ENCODE data around the gene FAM9A.
"Not testable (repeated sequence)": the region's sequence is repeated elsewhere in the genome, so short reads cannot be mapped to it uniquely, and the experiment has no call there.

The FAM9A gene

DNA sequence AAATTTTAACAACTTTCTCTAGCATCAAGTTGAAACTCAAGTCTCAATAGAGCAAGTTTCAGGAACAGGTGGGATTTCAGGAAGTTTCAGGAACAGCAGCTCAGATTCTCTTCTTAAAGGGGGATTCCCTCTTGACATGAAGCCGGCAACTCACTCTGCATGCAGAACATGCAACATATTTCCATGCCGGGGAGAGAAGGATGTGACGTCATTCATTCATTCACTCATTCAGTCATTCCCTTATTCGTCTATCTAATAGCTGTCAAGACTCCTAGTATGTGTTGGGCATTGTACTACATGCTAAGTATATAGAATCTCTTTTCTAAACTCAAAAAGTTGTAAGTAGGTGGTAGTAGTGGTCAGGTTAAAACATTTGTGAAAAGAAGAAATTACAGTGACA is 4.8 kb upstream of the FAM9A start:
- no peak overlapping the region for H3K4me3 ChIP-seq (ENCODE audit: low read depth, low read length)
- TF ChIP-seq, protein P1, sequence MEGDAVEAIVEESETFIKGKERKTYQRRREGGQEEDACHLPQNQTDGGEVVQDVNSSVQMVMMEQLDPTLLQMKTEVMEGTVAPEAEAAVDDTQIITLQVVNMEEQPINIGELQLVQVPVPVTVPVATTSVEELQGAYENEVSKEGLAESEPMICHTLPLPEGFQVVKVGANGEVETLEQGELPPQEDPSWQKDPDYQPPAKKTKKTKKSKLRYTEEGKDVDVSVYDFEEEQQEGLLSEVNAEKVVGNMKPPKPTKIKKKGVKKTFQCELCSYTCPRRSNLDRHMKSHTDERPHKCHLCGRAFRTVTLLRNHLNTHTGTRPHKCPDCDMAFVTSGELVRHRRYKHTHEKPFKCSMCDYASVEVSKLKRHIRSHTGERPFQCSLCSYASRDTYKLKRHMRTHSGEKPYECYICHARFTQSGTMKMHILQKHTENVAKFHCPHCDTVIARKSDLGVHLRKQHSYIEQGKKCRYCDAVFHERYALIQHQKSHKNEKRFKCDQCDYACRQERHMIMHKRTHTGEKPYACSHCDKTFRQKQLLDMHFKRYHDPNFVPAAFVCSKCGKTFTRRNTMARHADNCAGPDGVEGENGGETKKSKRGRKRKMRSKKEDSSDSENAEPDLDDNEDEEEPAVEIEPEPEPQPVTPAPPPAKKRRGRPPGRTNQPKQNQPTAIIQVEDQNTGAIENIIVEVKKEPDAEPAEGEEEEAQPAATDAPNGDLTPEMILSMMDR (IDR thresholded peaks at IDR 0.05; ENCODE audit: borderline replicate concordance, insufficient read depth, low read depth, low read length), result no peak

DNA sequence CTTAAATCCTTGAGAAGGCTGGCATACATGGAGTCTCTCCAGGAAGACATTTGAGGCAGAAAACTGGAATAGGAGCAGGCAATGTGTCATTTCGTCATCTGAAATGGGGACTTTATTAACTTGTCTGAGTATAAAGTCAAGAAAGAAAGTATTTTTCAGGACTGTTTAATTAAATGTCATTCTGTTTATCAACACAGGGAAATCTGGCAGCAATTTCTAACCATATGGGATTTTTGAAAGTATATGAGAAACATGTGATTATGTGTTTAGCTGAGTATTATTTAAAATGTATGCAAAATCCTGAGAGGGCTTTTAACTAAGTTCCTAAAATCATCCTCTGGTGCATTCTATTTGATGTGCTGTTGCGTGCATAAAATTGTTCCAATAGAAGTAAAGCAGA is 3.9 kb upstream of the FAM9A start:
- TF ChIP-seq, protein P1 (IDR thresholded peaks at IDR 0.05; ENCODE audit: borderline replicate concordance, insufficient read depth, low read depth, low read length), result no peak
- H3K4me3 ChIP-seq (ENCODE audit: low read depth, low read length), result no peak overlapping the region

DNA sequence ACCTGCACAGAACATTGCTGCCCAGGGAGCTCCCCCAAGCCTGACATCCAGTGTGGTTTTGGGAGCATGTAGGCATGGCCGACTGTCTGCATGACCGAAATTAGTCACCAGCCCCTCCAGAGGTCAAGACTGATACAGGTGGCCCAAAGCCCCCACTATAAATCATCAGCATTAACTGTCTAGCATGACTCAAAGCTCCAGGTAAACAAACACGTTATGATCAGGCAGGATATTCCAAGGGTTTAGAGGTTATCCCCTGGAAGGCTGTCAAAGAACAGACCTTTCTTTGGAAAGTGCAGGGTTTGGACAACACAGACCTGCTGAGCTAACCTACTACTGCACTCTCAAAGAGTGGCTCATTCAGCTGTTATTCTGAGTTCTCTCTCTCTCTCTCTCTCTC is 2.1 kb upstream of the FAM9A start:
- TF ChIP-seq, protein P1 (IDR thresholded peaks at IDR 0.05; ENCODE audit: borderline replicate concordance, insufficient read depth, low read depth, low read length), result no peak
- no peak overlapping the region for H3K4me3 ChIP-seq (ENCODE audit: low read depth, low read length)

DNA sequence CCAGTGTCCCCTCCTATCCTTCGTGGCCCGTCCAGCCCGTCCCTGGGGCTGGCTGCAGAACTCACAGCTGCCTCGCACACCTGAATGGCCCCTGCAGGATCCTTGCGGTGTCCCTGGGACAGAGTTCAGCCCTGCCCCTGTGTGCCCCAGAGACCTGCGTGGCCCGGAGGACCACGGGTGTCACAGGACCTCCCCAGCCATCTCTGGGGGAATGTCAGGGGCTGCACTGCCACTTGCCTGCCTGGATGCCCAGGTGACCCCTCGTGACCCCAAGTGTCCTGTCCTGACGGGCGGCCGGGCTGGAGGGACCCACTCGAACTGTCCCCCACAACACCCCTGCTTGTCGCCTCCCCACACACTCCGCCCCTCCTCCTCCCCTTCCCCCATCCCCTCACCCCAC is 832 bp downstream of the FAM9A start:
- H3K4me3 ChIP-seq (ENCODE audit: low read depth, low read length), result not testable (repeated sequence)

DNA sequence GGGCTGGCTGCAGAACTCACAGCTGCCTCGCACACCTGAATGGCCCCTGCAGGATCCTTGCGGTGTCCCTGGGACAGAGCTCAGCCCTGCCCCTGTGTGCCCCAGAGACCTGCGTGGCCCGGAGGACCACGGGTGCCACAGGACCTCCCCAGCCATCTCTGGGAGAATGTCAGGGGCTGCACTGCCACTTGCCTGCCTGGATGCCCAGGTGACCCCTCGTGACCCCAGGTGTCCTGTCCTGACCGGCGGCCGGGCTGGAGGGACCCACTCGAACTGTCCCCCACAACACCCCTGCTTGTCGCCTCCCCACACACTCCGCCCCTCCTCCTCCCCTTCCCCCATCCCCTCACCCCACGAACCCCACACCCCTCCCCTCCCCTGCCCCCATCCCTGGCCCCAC is 1.9 kb downstream of the FAM9A start:
- H3K4me3 ChIP-seq (ENCODE audit: low read depth, low read length), result not testable (repeated sequence)

DNA sequence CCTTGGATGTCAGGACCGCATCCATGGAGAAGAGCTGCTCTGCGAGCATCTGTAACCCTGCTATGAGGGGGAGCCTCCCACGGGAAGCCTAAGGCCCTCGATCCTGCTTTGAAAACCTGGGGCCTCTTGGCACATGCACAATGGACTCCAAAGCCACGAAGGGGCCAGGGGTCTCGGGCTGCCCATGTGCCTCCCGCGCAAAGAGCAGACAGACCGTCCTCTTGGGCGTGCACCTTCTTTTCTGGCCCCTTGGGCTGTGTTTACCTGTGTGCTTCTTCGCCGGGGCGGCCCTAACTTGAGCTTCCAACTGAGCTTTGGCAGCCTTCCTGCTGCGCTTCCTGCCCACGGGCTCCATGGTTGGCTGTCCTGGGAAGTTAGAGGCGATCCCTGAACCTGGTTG is 2.5 kb downstream of the FAM9A start:
- H3K4me3 ChIP-seq (ENCODE audit: low read depth, low read length), result not testable (repeated sequence)

DNA sequence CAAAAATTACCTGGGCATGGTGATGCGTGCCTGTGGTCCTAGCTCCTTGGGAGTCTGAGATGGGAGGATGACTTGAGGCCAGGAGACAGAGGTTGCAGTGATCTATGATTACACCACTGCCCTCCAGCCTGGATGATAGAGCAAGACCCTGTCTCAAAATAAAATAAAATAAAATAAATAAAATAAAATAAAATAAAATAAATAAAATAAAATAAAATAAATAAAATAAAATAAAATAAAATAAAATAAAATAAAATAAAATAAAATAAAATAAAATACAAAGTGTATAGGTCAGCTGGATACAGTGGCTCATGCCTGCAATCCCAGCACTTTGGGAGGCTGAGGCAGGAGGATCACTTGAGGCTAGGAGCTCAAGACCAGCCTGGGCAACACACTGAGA is 14.1 kb downstream of the FAM9A start:
- H3K4me3 ChIP-seq (ENCODE audit: low read depth, low read length), result not testable (repeated sequence)

DNA sequence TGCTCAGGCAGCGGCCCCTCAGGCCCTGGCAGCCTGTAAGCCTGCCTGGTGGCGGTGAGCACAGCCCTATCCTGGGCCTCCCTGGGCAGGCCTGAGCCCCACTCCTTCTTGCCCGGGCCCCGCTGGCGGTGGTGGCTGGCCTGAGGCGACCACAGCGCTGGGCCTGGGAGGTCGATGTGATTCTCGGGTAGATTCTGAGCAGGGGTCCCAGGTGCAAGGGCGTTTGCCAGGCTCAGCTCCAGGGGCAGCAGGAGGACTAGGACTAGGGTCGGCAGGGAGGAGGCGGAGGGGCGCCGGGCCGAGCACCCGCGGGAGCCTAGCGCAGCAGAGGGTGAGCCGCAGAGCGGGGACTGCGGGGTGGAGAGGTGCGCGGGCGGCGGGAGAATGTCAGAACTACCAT is 17.0 kb downstream of the FAM9A start:
- TF ChIP-seq, protein P1 (IDR thresholded peaks at IDR 0.05; ENCODE audit: borderline replicate concordance, insufficient read depth, low read depth, low read length), result no peak
- no peak overlapping the region for H3K4me3 ChIP-seq (ENCODE audit: low read depth, low read length)

DNA sequence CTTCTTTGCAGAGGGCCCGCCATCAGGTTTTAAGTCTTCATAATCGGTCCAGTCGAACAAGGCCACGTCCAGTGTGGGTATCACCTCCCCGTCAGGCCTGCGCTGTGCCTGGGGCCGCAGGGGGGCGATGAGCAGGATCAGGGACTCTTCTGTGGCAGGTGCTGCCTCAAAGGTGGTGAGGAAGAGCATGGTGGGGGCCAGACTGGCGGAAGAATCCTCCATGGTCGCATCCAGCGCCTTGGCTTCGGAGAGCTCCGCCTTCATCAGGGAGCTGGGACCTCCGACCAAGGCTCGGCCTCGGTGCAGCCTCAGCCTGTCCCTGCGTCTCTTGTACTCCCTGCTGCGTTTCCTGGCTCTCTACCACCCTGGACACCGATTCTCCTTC is 17.5 kb downstream of the FAM9A start:
- TF ChIP-seq, protein P1 (IDR thresholded peaks at IDR 0.05; ENCODE audit: borderline replicate concordance, insufficient read depth, low read depth, low read length), result no peak
- H3K4me3 ChIP-seq (ENCODE audit: low read depth, low read length), result no peak overlapping the region

Measured in GM12875 (cell line).